GM12878 (cell line): ENCODE results near the gene CCDC106. TPM values are rescaled to one million over a fixed set of nuclear protein-coding genes. Genes with fewer than 3 reads are reported as not detected.

Experiments used
- ASH2L ChIP-seq: fragments of 300-600, 200-600 bp; sonication (generic); IDR thresholded peaks from 2 replicates; pipeline ENCODE4 v1.6.1; 2017; ENCODE audit warnings: low read depth, mild to moderate bottlenecking, borderline replicate concordance
- BMI1 ChIP-seq: fragments of 450-650 bp; IDR thresholded peaks from 2 replicates; pipeline ENCODE4 v1.6.1; 2016; ENCODE audit warnings: mild to moderate bottlenecking, moderate library complexity, borderline replicate concordance
- FOXK2 ChIP-seq: fragments of 450-650 bp; IDR thresholded peaks from 2 replicates; pipeline ENCODE4 v1.6.1; 2017; ENCODE audit warnings: mild to moderate bottlenecking, moderate library complexity
- FOXM1 ChIP-seq: IDR thresholded peaks from 2 replicates; pipeline ENCODE4 v1.6.1; 2012; ENCODE audit warnings: low read depth, mild to moderate bottlenecking, inconsistent platforms, low read length, moderate library complexity
- PML ChIP-seq: IDR thresholded peaks from 2 replicates; pipeline ENCODE4 v1.6.1; 2012; ENCODE audit warnings: low read length, inconsistent platforms
- SREBF2 ChIP-seq: IDR thresholded peaks from 2 replicates; pipeline ENCODE4 v1.6.1; 2012; ENCODE audit warnings: mild to moderate bottlenecking, low read length
- STAT1 ChIP-seq: fragments of 450-650 bp; conservative IDR thresholded peaks from 2 replicates; pipeline ENCODE4 v1.6.1; 2014; ENCODE audit warnings: antibody characterized with exemption, mild to moderate bottlenecking
- STAT3 ChIP-seq: IDR thresholded peaks from 2 replicates; pipeline ENCODE4 v1.6.1; 2011; ENCODE audit warnings: low read depth, low read length, improper control_type of control experiment
- SUPT20H ChIP-seq: IDR thresholded peaks from 2 replicates; pipeline ENCODE4 v1.6.1; 2011; ENCODE audit warnings: low read depth, mild to moderate bottlenecking, low read length, moderate library complexity, borderline replicate concordance; ENCODE audit not compliant: control insufficient read depth
- polyA plus RNA-seq, 11 experiments: library from polyadenylated mRNA; depleted of rRNA in 4 of 11; unstranded in 6 of 11; stranded (reverse) in 5 of 11; fragments of >200 nt; fragmentation: Nextera tagmentation in 4 of 11; fragmentation: Illumina TruSeq in 1 of 11; extraction: Ambion mirVana in 4 of 11; extraction: Trizol in 1 of 11; gene quantifications; 1 replicate in 1 of 11; 2 replicates in 10 of 11; pipeline versions ENCODE4 v1.2.1 to v1.2.3, GENCODE V29; 2011 to 2016; ENCODE audit warnings: inconsistent platforms in 2 of 11, missing spikeins in 2 of 11, low read depth in 1 of 11
- total RNA-seq, 4 experiments: library from RNA; depleted of rRNA in 3 of 4; stranded (reverse); fragments of >200 nt in 3 of 4; fragmentation: Illumina TruSeq in 1 of 4; extraction: Trizol in 1 of 4; gene quantifications; 2 replicates each; pipeline versions ENCODE4 v1.2.1 to v1.2.3, GENCODE V29; 2013 to 2021
- TF ChIP-seq, protein P1 (sequence below): fragments of 450-650 bp; IDR thresholded peaks from 2 replicates; pipeline ENCODE4 v1.6.1; 2018; ENCODE audit warnings: borderline replicate concordance, mild to moderate bottlenecking; ENCODE audit not compliant: partially characterized antibody
- TF ChIP-seq, protein P2 (sequence below): fragments of 150-350 bp; IDR thresholded peaks from 2 replicates; pipeline ENCODE4 v1.6.1; 2014; ENCODE audit warnings: mild to moderate bottlenecking, low read depth, low read length
- TF ChIP-seq, protein P3 (sequence below): fragments of 450-650 bp; IDR thresholded peaks from 2 replicates; pipeline ENCODE4 v1.6.1; 2017; ENCODE audit warnings: borderline replicate concordance
- TF ChIP-seq, protein P4 (sequence below): fragments of 450-650 bp; IDR thresholded peaks from 2 replicates; pipeline ENCODE4 v1.6.1; 2016; ENCODE audit warnings: mild to moderate bottlenecking
- TF ChIP-seq, protein P5 (sequence below): IDR thresholded peaks from 2 replicates; pipeline ENCODE4 v1.6.1; 2011; ENCODE audit warnings: mild to moderate bottlenecking, low read depth, low read length, moderate library complexity; ENCODE audit not compliant: insufficient replicate concordance

CCDC106 gene
- total and polyA plus RNA-seq, 10 of the 15 experiments (the other 5 are each of a cell fraction or from before 2014, with no cell fraction given) = 0.04 to 35.9 (median 19.8) TPM

DNA sequence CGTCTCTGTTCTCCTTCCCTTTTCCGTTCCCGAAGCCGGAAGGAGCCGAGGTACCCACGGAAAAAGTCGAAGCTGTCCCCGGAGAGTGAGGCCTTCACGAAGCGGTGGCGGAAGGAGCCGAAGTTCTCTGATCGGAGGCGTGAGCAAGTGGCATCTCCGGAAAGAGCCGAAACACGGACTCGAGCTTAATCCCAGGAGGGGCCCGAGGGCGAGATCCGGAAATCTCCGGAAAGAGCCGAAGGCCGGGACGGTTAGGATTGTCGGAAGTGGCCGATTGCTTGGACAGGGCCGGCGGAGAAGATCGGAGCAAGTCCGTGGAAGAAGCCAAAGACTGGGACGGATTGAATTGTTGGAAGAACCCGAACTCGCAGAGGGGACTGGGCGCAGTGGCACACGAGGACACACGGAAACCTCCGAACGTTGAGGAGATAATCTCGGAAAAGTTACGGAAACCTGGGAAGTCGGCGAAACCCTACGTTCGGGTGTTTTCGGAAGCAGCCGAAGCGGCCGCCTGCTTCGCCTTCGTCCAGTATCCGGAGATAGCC lies 6.4 kb downstream of the CCDC106 start (continued):
- TF ChIP-seq ASH2L = no peak
- TF ChIP-seq FOXM1 = no peak
- TF ChIP-seq SUPT20H = no peak
- TF ChIP-seq, protein P1, sequence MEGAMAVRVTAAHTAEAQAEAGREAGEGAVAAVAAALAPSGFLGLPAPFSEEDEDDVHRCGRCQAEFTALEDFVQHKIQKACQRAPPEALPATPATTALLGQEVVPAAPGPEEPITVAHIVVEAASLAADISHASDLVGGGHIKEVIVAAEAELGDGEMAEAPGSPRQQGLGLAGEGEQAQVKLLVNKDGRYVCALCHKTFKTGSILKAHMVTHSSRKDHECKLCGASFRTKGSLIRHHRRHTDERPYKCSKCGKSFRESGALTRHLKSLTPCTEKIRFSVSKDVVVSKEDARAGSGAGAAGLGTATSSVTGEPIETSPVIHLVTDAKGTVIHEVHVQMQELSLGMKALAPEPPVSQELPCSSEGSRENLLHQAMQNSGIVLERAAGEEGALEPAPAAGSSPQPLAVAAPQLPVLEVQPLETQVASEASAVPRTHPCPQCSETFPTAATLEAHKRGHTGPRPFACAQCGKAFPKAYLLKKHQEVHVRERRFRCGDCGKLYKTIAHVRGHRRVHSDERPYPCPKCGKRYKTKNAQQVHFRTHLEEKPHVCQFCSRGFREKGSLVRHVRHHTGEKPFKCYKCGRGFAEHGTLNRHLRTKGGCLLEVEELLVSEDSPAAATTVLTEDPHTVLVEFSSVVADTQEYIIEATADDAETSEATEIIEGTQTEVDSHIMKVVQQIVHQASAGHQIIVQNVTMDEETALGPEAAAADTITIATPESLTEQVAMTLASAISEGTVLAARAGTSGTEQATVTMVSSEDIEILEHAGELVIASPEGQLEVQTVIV = no peak
- TF ChIP-seq, protein P2, sequence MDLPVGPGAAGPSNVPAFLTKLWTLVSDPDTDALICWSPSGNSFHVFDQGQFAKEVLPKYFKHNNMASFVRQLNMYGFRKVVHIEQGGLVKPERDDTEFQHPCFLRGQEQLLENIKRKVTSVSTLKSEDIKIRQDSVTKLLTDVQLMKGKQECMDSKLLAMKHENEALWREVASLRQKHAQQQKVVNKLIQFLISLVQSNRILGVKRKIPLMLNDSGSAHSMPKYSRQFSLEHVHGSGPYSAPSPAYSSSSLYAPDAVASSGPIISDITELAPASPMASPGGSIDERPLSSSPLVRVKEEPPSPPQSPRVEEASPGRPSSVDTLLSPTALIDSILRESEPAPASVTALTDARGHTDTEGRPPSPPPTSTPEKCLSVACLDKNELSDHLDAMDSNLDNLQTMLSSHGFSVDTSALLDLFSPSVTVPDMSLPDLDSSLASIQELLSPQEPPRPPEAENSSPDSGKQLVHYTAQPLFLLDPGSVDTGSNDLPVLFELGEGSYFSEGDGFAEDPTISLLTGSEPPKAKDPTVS = no peak
- TF ChIP-seq, protein P3, sequence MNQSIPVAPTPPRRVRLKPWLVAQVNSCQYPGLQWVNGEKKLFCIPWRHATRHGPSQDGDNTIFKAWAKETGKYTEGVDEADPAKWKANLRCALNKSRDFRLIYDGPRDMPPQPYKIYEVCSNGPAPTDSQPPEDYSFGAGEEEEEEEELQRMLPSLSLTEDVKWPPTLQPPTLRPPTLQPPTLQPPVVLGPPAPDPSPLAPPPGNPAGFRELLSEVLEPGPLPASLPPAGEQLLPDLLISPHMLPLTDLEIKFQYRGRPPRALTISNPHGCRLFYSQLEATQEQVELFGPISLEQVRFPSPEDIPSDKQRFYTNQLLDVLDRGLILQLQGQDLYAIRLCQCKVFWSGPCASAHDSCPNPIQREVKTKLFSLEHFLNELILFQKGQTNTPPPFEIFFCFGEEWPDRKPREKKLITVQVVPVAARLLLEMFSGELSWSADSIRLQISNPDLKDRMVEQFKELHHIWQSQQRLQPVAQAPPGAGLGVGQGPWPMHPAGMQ = no peak
- TF ChIP-seq, protein P4, sequence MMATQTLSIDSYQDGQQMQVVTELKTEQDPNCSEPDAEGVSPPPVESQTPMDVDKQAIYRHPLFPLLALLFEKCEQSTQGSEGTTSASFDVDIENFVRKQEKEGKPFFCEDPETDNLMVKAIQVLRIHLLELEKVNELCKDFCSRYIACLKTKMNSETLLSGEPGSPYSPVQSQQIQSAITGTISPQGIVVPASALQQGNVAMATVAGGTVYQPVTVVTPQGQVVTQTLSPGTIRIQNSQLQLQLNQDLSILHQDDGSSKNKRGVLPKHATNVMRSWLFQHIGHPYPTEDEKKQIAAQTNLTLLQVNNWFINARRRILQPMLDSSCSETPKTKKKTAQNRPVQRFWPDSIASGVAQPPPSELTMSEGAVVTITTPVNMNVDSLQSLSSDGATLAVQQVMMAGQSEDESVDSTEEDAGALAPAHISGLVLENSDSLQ = peak; percentile 74
- no peak for TF ChIP-seq FOXK2
- peak; percentile 10; the same call in 1 of the 2 replicates for TF ChIP-seq STAT3
- TF ChIP-seq SREBF2 = no peak
- TF ChIP-seq, protein P5, sequence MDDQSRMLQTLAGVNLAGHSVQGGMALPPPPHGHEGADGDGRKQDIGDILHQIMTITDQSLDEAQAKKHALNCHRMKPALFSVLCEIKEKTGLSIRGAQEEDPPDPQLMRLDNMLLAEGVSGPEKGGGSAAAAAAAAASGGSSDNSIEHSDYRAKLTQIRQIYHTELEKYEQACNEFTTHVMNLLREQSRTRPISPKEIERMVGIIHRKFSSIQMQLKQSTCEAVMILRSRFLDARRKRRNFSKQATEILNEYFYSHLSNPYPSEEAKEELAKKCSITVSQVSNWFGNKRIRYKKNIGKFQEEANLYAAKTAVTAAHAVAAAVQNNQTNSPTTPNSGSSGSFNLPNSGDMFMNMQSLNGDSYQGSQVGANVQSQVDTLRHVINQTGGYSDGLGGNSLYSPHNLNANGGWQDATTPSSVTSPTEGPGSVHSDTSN = no peak
- TF ChIP-seq STAT1 = no peak
- no peak for TF ChIP-seq BMI1
- TF ChIP-seq PML = 0 out of 2 replicates have a peak, but pooled peaks have one; percentile 16
